ENCODE measurements around the gene LRRN2. TPM values are rescaled to one million over a fixed set of nuclear protein-coding genes. Genes with fewer than 3 reads are reported as not detected.

Gene LRRN2
- total and polyA plus RNA-seq, 2 donors (not counting 3 experiments of a cell fraction or from before 2014, with no cell fraction given), result not detected

- TF ChIP-seq MYC (IDR thresholded peaks at IDR 0.05; ENCODE audit: low read depth, low read length) (no peak), MAX (IDR thresholded peaks at IDR 0.05; ENCODE audit: insufficient read depth, insufficient read length) (no peak), POLR2AphosphoS5 (IDR thresholded peaks at IDR 0.05; ENCODE audit: insufficient read depth, low read depth, low read length) (no peak), EZH2 (IDR thresholded peaks at IDR 0.05; ENCODE audit: borderline replicate concordance, low read depth, low read length, severe bottlenecking) (no peak), GATA2 (IDR thresholded peaks at IDR 0.05; ENCODE audit: insufficient read depth, insufficient read length, low read depth, low read length) (no peak), POLR2A (IDR thresholded peaks at IDR 0.05; ENCODE audit: low read depth, low read length) (no peak), FOS (IDR thresholded peaks at IDR 0.05; ENCODE audit: borderline replicate concordance, insufficient read depth, low read length) (no peak), JUN (IDR thresholded peaks at IDR 0.05; ENCODE audit: borderline replicate concordance, insufficient read depth, insufficient read length, low read depth) (no peak)
- TF ChIP-seq, protein P1, sequence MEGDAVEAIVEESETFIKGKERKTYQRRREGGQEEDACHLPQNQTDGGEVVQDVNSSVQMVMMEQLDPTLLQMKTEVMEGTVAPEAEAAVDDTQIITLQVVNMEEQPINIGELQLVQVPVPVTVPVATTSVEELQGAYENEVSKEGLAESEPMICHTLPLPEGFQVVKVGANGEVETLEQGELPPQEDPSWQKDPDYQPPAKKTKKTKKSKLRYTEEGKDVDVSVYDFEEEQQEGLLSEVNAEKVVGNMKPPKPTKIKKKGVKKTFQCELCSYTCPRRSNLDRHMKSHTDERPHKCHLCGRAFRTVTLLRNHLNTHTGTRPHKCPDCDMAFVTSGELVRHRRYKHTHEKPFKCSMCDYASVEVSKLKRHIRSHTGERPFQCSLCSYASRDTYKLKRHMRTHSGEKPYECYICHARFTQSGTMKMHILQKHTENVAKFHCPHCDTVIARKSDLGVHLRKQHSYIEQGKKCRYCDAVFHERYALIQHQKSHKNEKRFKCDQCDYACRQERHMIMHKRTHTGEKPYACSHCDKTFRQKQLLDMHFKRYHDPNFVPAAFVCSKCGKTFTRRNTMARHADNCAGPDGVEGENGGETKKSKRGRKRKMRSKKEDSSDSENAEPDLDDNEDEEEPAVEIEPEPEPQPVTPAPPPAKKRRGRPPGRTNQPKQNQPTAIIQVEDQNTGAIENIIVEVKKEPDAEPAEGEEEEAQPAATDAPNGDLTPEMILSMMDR (IDR thresholded peaks at IDR 0.05; ENCODE audit: extremely low read depth in 1 of 2, insufficient read depth in 1 of 2, low read depth in 1 of 2, low read length in 2 of 2), result no peak
- DNase-seq (ENCODE audit: low read depth, low spot score) (no peak), FAIRE-seq (no peak)
- H3K9me3 ChIP-seq (replicated peaks; ENCODE audit: control insufficient read depth, insufficient read depth, low read length), result no peaks in the 10 kb centered on the region
- ChIA-PET CTCF (interaction anchor here (1.3 kb wide), 1 partner anchor 185 kb away, joined by 3 read pairs; no protein-coding TSS in a partner anchor), POLR2A (no interaction called here)
- BruUV-seq (replicated peaks), result no TSS peak
- no peak overlapping the region for H3K9ac ChIP-seq (replicated peaks; ENCODE audit: extremely low read depth, insufficient read depth, low read length)
- no peak overlapping the region for H2AFZ ChIP-seq (ENCODE audit: low read depth, low read length)
- H3K4me2 ChIP-seq (ENCODE audit: insufficient read depth, low read length), result no peak overlapping the region
- intact Hi-C loops (cut with micrococcal nuclease) (no loop called here), dilution Hi-C loops (cut with MboI; ENCODE audit: extremely low pct_ligation_motif_present, low sequenced_read_pairs) (no loop called here)
- no peak overlapping the region for H3K27ac ChIP-seq (ENCODE audit: insufficient read depth, low read depth, low read length)
- no peaks in the 10 kb centered on the region for H3K27me3 ChIP-seq (ENCODE audit: control insufficient read depth in 2 of 2, insufficient read depth in 2 of 2, low read length in 2 of 2)
- H4K20me1 ChIP-seq (replicated peaks; ENCODE audit: control insufficient read depth, extremely low read depth, insufficient read depth, low read length), result no peaks in the 10 kb centered on the region
- no peaks in the 10 kb centered on the region for H3K9me1 ChIP-seq (replicated peaks; ENCODE audit: control insufficient read depth, extremely low read depth, insufficient read depth, low read length)
- H3K4me1 ChIP-seq (ENCODE audit: control insufficient read depth, extremely low read depth, insufficient read depth, low read length), result no peaks in the 10 kb centered on the region
- H3K4me3 ChIP-seq (replicated peaks in 1 of 3; ENCODE audit: insufficient read depth in 1 of 3, low read depth in 1 of 3, low read length in 3 of 3), result no peak overlapping the region
- H3K36me3 ChIP-seq (ENCODE audit: control insufficient read depth in 2 of 2, extremely low read depth in 1 of 2, insufficient read depth in 2 of 2, low read length in 2 of 2), result no peaks in the 10 kb centered on the region
- H3K79me2 ChIP-seq (ENCODE audit: control insufficient read depth, insufficient read depth, low read length), result no peaks in the 10 kb centered on the region
Observed at GRCh38 chr1:204621996-204622395, 63.5 kb downstream of the LRRN2 start.
